ENCODE measurements around the gene EPHA8. TPM values are rescaled to one million over a fixed set of nuclear protein-coding genes. Genes with fewer than 3 reads are reported as not detected.

Gene EPHA8
- total RNA-seq, 1 experiment from 2014 or later = 3.8 TPM

DNA sequence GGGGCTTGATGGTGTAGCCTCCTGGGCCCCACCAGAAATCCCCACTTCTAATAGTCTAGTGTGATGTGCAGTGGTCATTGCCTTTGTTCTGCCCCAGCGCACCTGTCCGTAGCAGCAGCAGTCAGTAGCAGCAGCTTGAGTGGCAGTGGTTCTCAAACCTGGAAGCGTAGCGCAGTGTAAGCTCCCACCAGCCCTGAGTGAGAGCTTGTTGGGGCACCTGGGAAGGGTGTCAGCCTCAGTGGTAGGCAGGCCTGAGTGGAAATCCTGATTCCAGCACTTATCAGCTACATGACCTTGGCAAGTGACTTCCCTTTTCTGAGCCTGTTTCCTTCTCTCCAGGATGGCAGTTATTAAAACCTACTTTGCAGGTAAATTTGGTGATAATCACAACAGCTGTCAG, 41.6 kb upstream of the EPHA8 start:
- Mint-ChIP-seq H3K9me3 (no peaks in the 10 kb centered on the region), H3K4me1 (no peaks in the 10 kb centered on the region), H3K4me3 (no peak overlapping the region), H3K36me3 (peaks cover 48% of the 10 kb centered on the region), H3K27me3 (ENCODE audit: low read depth) (no peaks in the 10 kb centered on the region), H3K27ac (no peak overlapping the region)
- ATAC-seq (no peak), DNase-seq (ENCODE audit: low spot score) (no peak)
- POLR2A ChIA-PET = no interaction called here
- CTCF ChIA-PET = no interaction called here
- TF ChIP-seq TEAD4 (CRISPR knock-in tag; IDR thresholded peaks at IDR 0.05) (no peak), ZNF121 (CRISPR knock-in tag; IDR thresholded peaks at IDR 0.05) (no peak), SP1 (CRISPR knock-in tag; conservative IDR thresholded peaks at IDR 0.05) (no peak), RELA (CRISPR knock-in tag; IDR thresholded peaks at IDR 0.05; ENCODE audit: borderline replicate concordance) (no peak), NFE2L1 (CRISPR knock-in tag; IDR thresholded peaks at IDR 0.05) (no peak), ZNF532 (CRISPR knock-in tag; IDR thresholded peaks at IDR 0.05; ENCODE audit: borderline replicate concordance) (no peak), ZNF416 (CRISPR knock-in tag; IDR thresholded peaks at IDR 0.05) (no peak), TP53 (CRISPR knock-in tag; IDR thresholded peaks at IDR 0.05) (no peak), E2F1 (CRISPR knock-in tag; IDR thresholded peaks at IDR 0.05) (no peak)
- TF ChIP-seq, protein P1, sequence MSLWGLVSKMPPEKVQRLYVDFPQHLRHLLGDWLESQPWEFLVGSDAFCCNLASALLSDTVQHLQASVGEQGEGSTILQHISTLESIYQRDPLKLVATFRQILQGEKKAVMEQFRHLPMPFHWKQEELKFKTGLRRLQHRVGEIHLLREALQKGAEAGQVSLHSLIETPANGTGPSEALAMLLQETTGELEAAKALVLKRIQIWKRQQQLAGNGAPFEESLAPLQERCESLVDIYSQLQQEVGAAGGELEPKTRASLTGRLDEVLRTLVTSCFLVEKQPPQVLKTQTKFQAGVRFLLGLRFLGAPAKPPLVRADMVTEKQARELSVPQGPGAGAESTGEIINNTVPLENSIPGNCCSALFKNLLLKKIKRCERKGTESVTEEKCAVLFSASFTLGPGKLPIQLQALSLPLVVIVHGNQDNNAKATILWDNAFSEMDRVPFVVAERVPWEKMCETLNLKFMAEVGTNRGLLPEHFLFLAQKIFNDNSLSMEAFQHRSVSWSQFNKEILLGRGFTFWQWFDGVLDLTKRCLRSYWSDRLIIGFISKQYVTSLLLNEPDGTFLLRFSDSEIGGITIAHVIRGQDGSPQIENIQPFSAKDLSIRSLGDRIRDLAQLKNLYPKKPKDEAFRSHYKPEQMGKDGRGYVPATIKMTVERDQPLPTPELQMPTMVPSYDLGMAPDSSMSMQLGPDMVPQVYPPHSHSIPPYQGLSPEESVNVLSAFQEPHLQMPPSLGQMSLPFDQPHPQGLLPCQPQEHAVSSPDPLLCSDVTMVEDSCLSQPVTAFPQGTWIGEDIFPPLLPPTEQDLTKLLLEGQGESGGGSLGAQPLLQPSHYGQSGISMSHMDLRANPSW (CRISPR knock-in tag; conservative IDR thresholded peaks at IDR 0.05; ENCODE audit: low read depth) = no peak
- TF ChIP-seq, protein P2, sequence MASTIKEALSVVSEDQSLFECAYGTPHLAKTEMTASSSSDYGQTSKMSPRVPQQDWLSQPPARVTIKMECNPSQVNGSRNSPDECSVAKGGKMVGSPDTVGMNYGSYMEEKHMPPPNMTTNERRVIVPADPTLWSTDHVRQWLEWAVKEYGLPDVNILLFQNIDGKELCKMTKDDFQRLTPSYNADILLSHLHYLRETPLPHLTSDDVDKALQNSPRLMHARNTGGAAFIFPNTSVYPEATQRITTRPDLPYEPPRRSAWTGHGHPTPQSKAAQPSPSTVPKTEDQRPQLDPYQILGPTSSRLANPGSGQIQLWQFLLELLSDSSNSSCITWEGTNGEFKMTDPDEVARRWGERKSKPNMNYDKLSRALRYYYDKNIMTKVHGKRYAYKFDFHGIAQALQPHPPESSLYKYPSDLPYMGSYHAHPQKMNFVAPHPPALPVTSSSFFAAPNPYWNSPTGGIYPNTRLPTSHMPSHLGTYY (CRISPR knock-in tag; IDR thresholded peaks at IDR 0.05) = no peak
- TF ChIP-seq, protein P3, sequence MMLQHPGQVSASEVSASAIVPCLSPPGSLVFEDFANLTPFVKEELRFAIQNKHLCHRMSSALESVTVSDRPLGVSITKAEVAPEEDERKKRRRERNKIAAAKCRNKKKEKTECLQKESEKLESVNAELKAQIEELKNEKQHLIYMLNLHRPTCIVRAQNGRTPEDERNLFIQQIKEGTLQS (CRISPR knock-in tag; conservative IDR thresholded peaks at IDR 0.05) = no peak
- TF ChIP-seq, protein P4, sequence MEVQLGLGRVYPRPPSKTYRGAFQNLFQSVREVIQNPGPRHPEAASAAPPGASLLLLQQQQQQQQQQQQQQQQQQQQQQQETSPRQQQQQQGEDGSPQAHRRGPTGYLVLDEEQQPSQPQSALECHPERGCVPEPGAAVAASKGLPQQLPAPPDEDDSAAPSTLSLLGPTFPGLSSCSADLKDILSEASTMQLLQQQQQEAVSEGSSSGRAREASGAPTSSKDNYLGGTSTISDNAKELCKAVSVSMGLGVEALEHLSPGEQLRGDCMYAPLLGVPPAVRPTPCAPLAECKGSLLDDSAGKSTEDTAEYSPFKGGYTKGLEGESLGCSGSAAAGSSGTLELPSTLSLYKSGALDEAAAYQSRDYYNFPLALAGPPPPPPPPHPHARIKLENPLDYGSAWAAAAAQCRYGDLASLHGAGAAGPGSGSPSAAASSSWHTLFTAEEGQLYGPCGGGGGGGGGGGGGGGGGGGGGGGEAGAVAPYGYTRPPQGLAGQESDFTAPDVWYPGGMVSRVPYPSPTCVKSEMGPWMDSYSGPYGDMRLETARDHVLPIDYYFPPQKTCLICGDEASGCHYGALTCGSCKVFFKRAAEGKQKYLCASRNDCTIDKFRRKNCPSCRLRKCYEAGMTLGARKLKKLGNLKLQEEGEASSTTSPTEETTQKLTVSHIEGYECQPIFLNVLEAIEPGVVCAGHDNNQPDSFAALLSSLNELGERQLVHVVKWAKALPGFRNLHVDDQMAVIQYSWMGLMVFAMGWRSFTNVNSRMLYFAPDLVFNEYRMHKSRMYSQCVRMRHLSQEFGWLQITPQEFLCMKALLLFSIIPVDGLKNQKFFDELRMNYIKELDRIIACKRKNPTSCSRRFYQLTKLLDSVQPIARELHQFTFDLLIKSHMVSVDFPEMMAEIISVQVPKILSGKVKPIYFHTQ (CRISPR knock-in tag; IDR thresholded peaks at IDR 0.05) = no peak
